ENCODE measurements around the gene PICK1. TPM values are rescaled to one million over a fixed set of nuclear protein-coding genes. Genes with fewer than 3 reads are reported as not detected.

Gene PICK1
- total RNA-seq, 1 donor from 2014 or later, result 24.9 TPM

Other genes with a start within 250 kb of the PICK1 start
- 8.6 TPM for gene GCAT, start 249.5 kb upstream of the PICK1 start, total RNA-seq
- gene GALR3, start 234.0 kb upstream of the PICK1 start, total RNA-seq, result not detected
- gene ANKRD54, start 213.1 kb upstream of the PICK1 start, total RNA-seq, result 13.0 TPM
- gene EIF3L, start 208.0 kb upstream of the PICK1 start, total RNA-seq, result 695 TPM
- 25.7 TPM for gene MICALL1, start 151.1 kb upstream of the PICK1 start, total RNA-seq
- gene C22orf23, start 103.8 kb upstream of the PICK1 start, total RNA-seq, result 1.2 TPM
- 26.9 TPM for gene POLR2F, start 103.7 kb upstream of the PICK1 start, total RNA-seq
- 1.6 TPM for gene SOX10, start 72.8 kb upstream of the PICK1 start, total RNA-seq
- 3.7 TPM for gene SLC16A8, start 26.8 kb downstream of the PICK1 start, total RNA-seq
- gene BAIAP2L2, start 53.3 kb downstream of the PICK1 start, total RNA-seq, result under 0.01 TPM
- gene PLA2G6, start 124.4 kb downstream of the PICK1 start, total RNA-seq, result 19.6 TPM
- gene MAFF, start 144.6 kb downstream of the PICK1 start, total RNA-seq, result 1.6 TPM
- gene TMEM184B, start 215.6 kb downstream of the PICK1 start, total RNA-seq, result 6.9 TPM

Measured in frontal cortex (tissue), 1 donor.